GM21390 (cell line): Measurements from ENCODE around the gene GOLGA6L10.
A peak's percentile ranks its signal among the peaks of the same experiment; 100 is the strongest.
"Not testable (repeated sequence)": the region's sequence is repeated elsewhere in the genome, so short reads cannot be mapped to it uniquely, and the experiment has no call there.

Source experiments
- ATAC-seq: cut with Tn5 transposase; IDR thresholded peaks from one replicate; pipeline ENCODE4 v1.9.1; 2021; ENCODE audit not compliant: unreplicated experiment

GOLGA6L10 gene

DNA sequence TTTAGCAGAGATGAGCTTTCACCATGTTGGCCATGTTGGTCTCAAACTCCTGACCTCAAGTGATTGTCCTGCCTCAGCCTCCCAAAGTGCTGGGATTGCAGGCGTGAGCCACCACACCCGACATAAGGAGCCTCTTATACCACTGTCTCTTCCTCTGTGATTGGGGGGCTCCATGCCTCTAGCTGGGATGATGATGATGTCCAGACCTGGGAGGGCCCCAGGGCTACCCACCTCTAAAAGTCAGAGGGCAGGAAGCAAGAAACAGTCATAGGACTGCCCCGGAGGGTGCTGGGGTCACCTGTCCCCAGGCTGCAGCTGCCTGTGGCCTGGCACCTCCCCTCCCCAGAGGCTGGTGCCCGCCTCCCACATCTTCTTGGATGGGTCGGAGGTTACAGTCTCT, 5.4 kb downstream of the GOLGA6L10 start:
- ATAC-seq = not testable (repeated sequence)

- ATAC-seq = not testable (repeated sequence)
Observed at GRCh38 chr15:82342632-82343374, 6.5 kb downstream of the GOLGA6L10 start.

- not testable (repeated sequence) for ATAC-seq
Observed at GRCh38 chr15:82338573-82338972, 10.7 kb downstream of the GOLGA6L10 start.

- not testable (repeated sequence) for ATAC-seq
Observed at GRCh38 chr15:82338053-82338452, 11.2 kb downstream of the GOLGA6L10 start.

- ATAC-seq = not testable (repeated sequence)
Observed at GRCh38 chr15:82337051-82337450, 12.2 kb downstream of the GOLGA6L10 start.

DNA sequence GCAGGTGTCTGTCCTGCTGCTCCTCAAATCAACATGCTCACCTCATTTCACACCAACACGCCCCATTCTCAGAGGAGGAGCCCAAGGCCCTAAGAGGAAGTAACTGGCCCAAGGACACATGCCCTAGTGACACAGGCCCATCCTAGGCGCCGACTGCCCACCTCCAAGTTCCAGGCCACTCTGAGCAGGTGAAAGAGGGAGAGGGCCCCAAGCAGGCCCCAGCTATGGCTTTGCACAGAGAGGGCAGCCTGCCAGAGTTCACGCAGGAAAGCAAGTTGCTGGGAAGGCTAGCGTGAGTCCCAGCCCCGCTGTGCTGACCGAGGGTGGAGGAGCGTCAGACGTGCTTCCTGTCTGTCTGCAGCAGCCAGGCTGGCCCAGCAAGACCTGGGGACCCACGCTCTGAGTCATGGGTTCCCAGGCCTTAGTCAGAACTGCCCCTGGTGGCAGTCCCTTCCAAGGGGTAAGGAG, 13.1 kb downstream of the GOLGA6L10 start:
- not testable (repeated sequence) for ATAC-seq

GRCh38 chr15:82335006-82335405, 14.3 kb downstream of the GOLGA6L10 start:
- ATAC-seq = not testable (repeated sequence)

DNA sequence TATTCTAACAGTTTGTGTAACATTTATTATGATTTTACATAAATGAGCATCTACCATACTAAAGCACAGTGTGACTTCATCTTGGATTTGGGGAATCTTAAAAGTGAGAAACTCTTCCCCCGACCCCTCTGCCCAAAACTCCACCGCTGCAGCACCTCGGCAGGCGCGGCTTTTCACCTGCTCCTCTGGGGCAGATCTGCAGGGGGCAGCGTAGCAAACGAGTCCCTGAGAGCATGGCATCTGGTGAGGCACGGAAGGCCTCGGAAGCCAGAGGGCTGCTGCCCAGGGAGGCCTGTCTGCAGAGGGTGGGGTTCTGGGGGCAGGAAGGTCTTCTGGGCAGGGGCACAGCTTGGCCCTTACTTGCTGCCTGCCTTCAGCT, 14.7 kb downstream of the GOLGA6L10 start:
- ATAC-seq = not testable (repeated sequence)

GRCh38 chr15:82333603-82334553, 15.4 kb downstream of the GOLGA6L10 start:
- ATAC-seq = not testable (repeated sequence)

- ATAC-seq = not testable (repeated sequence)
Observed at GRCh38 chr15:82332711-82333602, 16.3 kb downstream of the GOLGA6L10 start.

GRCh38 chr15:82331576-82332304, 17.5 kb downstream of the GOLGA6L10 start:
- ATAC-seq = peak; percentile 70

DNA sequence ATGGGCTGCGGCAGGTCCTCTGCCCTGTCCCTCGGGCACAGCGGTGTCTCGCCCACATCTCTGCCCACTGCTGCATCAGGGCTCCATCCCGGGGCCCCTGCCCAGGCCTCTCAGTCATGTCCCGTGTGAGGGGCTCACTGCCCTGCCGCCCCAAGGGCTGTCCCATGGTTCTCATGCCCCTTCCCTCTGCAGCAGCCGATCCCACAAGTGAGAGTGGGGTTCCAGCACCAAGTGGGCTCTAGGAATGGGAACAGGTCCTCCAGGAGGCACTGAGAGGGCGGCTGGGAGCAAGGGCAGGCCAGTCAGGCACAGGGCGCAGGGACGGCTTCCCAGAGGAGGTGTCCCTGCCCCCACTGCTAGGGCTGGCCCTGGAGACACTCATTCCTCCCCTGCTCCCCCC, 18.4 kb downstream of the GOLGA6L10 start:
- ATAC-seq = not testable (repeated sequence)

- not testable (repeated sequence) for ATAC-seq
Observed at GRCh38 chr15:82329039-82329438, 20.2 kb downstream of the GOLGA6L10 start.

- ATAC-seq = not testable (repeated sequence)
Observed at GRCh38 chr15:82327372-82327771, 21.9 kb downstream of the GOLGA6L10 start.

DNA sequence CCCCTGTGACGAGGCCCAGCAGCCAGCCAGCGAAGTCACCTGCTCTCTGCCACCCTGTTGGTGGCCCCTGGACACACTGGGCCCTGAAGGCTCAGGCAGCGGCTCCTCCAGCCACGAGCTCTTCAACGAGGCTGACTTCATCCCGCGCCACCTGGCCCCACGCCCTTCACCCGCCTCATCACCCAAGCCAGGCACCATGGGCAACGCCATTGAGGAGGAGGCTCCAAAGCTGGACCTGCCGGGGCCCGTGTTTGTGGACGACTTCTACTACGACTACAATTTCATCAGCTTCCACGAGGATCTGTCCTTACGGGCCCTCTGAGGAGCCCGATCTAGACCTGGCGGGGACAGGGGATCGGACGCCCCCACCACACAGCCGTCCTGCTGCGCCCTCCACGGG, 22.4 kb downstream of the GOLGA6L10 start:
- not testable (repeated sequence) for ATAC-seq

- not testable (repeated sequence) for ATAC-seq
Observed at GRCh38 chr15:82325646-82326045, 23.6 kb downstream of the GOLGA6L10 start.

- not testable (repeated sequence) for ATAC-seq
Observed at GRCh38 chr15:82324831-82325230, 24.4 kb downstream of the GOLGA6L10 start.

DNA sequence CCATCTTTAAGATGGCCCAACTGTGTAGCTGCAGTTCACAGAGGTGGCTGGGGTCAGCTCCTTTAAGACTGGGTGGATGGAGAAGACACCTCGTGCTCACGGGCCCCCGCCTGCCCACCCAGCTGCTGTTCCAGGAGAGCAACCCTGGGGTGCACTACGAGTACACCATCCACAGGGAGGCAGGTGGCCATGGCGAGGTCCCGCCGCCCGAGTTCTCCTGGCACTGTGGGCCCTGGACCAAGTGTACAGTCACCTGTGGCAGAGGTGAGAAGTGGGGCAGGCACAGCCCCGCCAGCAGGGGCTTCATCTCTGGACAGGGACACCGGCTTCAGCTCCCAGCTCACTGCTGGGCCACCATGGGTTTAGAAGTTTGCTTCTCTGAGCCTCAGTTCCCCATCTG, 26.8 kb downstream of the GOLGA6L10 start:
- not testable (repeated sequence) for ATAC-seq

DNA sequence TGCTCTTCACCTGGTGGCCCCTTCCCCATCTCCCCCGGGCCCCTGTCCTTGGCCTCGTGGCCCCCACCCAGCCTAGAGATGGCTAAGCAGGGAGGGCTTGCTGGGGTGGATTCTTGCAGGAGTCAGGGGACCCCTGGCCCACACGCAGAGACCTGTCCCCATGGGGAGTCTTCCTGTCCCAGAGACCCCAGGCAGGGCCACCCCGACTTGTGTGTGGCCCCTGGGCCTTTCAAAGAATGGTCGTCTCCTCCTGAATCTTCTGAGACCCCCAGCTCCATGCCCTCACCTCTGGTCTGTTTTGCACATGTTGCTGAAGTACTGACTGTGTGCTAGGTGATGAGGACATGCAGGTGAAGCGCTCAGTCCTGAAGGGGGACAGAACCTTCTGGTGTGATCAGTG, 28.4 kb downstream of the GOLGA6L10 start:
- not testable (repeated sequence) for ATAC-seq
